Skeletal muscle tissue (tissue), 4 donors: Measurements from ENCODE around the gene C20orf144. TPM values are rescaled to one million over a fixed set of nuclear protein-coding genes. Genes with fewer than 3 reads are reported as not detected.

ENCODE experiments used
- H3K27ac ChIP-seq: one replicate; pipeline ENCODE4 v1.7.0; 2013; ENCODE audit warnings: mild to moderate bottlenecking, low read depth, low read length, inconsistent platforms
- H3K27me3 ChIP-seq, 3 donors: one replicate each; pipeline ENCODE4 v1.7.0; 2013; ENCODE audit warnings: low read length in 3 of 3; ENCODE audit not compliant: control insufficient read depth in 3 of 3, insufficient read depth in 3 of 3
- H3K36me3 ChIP-seq, 3 donors: one replicate each; pipeline ENCODE4 v1.7.0; 2013; ENCODE audit warnings: low read length in 3 of 3; ENCODE audit not compliant: control insufficient read depth in 3 of 3, insufficient read depth in 3 of 3
- H3K4me1 ChIP-seq, 3 donors: one replicate each; pipeline ENCODE4 v1.7.0; 2013; ENCODE audit warnings: low read length in 3 of 3, mild to moderate bottlenecking in 3 of 3; ENCODE audit not compliant: control insufficient read depth in 3 of 3, insufficient read depth in 3 of 3
- H3K4me3 ChIP-seq, 3 donors: one replicate each; pipeline ENCODE4 v1.7.0; 2013; ENCODE audit warnings: low read length in 3 of 3
- H3K9ac ChIP-seq, 3 donors: one replicate each; pipeline ENCODE4 v1.7.0; 2013; ENCODE audit warnings: low read length in 3 of 3, mild to moderate bottlenecking in 3 of 3, moderate library complexity in 2 of 3, low read depth in 1 of 3
- H3K9me3 ChIP-seq, 3 donors: one replicate each; pipeline ENCODE4 v1.7.0; 2013; ENCODE audit warnings: low read length in 3 of 3; ENCODE audit not compliant: control insufficient read depth in 3 of 3
- total RNA-seq: library from RNA; depleted of rRNA; stranded (reverse); fragments of >200 nt; gene quantifications from one replicate; pipeline ENCODE4 v1.2.3, GENCODE V29; 2014
- donor health status: Osteomylitis.

The C20orf144 gene
- total RNA-seq, 1 donor from 2014 or later, result not detected

DNA sequence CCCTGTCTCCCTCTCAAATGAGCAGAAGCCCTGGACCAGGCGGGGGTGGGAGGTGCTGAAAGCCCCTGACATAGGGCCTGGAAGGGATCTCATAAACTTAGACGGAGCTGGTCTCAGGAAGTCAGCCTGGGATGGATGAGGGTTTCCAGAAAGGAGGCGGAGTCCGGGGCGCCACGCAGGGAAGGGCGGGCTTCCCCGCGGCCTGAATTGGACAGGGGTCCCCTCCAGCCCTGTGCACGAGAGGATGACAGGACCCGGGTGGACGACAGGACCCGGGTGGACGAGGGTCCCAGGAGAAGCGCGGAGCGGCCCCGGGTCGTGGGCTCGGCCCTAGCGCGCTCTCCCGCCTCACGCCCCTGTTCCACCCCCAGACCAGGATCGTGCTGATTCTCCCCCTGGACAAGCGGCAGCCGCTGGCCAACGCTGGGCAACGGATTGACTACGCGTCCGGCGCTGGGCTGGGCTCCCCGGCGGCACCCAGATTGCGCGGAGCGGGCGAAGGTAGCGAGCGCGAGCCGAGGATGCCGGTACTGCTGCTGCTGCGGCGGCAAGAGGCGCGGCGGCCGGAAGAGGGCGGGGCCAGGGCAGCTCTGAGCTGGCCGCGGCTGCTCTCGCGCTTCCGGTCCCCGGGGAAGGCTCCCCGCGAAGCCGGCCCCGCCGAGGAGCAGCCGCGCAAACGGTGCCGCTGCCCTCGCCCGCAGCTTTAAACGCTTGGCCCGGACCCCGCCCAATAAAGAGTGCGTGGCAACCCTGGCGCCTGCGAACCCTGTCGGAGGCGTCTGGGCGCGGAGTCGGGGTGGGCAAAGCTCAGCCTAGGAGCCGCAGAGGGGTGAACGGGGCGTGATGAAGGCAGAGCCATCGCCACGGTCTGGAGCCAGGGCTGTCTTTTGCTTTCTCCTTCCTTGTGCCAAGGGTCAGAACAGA lies 1.3 kb downstream of the C20orf144 start:
- no peaks in the 10 kb centered on the region for H3K9me3 ChIP-seq
- H3K4me1 ChIP-seq, result peaks cover 37 to 48% (median 40%) of the 10 kb centered on the region in 3 donors
- peak overlapping the region; percentile 75 to 81 (median 77) for H3K4me3 ChIP-seq
- peaks cover 21 to 24% (median 23%) of the 10 kb centered on the region in 3 donors for H3K36me3 ChIP-seq
- H3K27ac ChIP-seq, result peak overlapping the region; percentile 58
- H3K27me3 ChIP-seq, result no peaks in the 10 kb centered on the region
- H3K9ac ChIP-seq, result peak overlapping the region; percentile 71 to 89 (median 76)

DNA sequence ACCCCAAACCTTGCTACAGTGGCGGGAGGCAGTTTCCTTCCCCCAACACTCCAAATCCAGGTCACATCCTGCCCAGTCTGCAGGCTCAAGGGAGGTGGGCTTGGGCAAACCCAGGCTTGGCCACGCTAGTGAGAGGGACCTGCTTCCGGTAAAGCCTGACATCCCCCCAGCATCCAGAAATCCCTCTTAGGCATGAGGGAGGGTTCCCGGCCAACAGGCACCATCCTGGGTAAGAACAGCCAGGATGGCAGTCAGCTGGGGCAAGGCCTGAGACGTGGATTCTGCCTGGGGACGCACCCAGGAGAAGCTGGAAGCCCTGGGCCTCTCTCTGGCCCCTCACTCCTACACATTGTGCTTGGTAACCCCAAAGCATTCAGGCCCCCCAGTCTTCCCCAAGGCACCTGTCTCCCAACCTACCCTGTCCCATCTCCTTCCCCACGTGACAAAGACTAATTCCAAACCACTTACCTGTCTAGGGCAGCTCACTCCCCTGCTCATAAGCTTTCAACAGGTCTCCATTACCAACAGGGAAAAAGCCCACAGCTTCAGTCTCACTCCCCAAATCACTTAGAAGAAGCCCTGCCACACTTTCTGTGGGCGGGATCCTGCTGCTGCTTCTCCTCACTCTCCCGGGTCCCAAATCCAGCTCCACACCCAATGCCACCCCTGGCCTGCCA lies 2.1 kb downstream of the C20orf144 start:
- H3K4me3 ChIP-seq, result peak overlapping the region; percentile 75 to 81 (median 77)
- no peaks in the 10 kb centered on the region for H3K9me3 ChIP-seq
- peak overlapping the region; percentile 58 for H3K27ac ChIP-seq
- H3K36me3 ChIP-seq, result peaks cover 21 to 26% (median 24%) of the 10 kb centered on the region in 3 donors
- no peaks in the 10 kb centered on the region for H3K27me3 ChIP-seq
- H3K9ac ChIP-seq, result peak overlapping the region; percentile 71 to 89 (median 76)
- H3K4me1 ChIP-seq, result peaks cover 38 to 49% (median 40%) of the 10 kb centered on the region in 3 donors

DNA sequence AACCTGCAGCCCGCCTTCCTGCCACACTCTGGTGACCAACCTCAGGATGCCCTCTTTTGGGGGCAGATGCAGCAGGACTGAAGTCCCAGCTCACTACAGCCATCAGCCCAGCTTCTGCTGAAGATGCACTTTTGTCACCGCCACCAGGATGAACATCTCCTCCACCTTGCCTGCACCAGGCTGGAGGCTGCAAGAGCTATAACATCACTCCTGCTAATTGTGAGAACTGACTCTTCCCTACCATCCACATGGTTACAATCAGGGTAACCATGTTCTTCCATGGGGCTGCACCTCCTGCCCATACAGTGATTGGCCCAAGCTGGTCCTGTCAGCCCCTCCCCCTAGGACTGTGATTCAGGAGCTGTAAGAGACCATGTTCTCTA lies 2.6 kb downstream of the C20orf144 start:
- H3K4me1 ChIP-seq, result peaks cover 38 to 49% (median 40%) of the 10 kb centered on the region in 3 donors

DNA sequence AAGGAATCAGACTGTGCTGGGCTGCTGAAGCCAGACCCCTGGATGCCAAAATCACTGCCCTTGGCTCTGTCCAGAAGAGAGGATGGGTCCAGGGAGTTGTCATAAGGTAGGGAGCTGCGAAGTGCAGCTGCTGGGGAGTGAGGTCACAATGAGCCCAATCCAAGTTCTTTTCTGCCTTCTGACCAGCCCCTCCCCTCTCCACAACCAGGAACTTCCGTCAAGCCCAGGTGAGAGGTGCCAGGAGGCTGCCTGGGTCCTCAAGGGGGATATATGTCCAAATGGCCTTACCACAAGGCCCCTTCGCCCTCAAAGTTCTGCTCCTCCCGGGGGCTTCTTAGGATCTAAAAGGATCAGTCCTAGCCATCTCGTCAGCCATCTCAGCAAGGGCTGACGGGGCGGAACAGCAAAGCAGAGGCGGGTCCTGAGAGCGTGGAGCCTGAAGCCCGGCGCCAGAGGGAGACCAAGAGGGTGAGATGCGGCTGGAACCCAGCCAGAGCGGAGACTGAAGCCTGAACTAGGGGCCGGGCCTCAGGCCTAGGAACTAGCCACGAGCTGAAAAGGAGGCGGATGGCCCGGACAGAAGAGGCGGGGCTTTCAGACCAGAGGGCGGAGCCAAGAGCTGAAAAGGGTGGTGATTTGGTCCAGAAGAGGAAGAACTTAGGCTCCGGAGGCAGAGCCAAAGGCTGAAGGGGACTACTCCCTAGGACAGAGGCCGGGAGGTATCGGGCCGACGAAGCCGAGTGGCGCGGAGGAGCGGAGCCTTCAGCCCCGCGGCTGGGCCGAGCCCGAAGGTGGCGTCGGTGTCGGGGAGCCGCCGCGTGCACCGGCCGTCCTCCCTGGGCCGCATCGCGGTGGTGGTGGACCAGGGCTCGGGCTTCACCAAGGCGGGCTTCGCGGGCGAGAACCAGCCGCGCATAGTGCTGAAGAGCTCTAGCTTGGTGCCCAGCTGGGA lies 4.4 kb downstream of the C20orf144 start, which contains the start of gene ACTL10:
TSS of gene ACTL10 (plus strand) at position 651 of the 952 bp plus-strand sequence. CDS start 555 bp downstream, outside the sequence.
- Histone ChIP-seq H3K4me1 (peaks cover 38 to 56% (median 44%) of the 10 kb centered on the region in 3 donors), H3K36me3 (peaks cover 22 to 29% (median 25%) of the 10 kb centered on the region in 3 donors), H3K27me3 (no peaks in the 10 kb centered on the region), H3K9ac (peak within 1 kb of the TSS; percentile 61 to 71 (median 62)), H3K27ac (peak within 1 kb of the TSS; percentile 58), H3K4me3 (peak within 1 kb of the TSS; percentile 68 to 75 (median 73)), H3K9me3 (no peaks in the 10 kb centered on the region)

More for the DNA sequence above, 2.6 kb downstream of the C20orf144 start:
- peaks cover 22 to 25% (median 24%) of the 10 kb centered on the region in 3 donors for H3K36me3 ChIP-seq
- H3K9ac ChIP-seq, result peak overlapping the region in 1 of 3 donors; percentile 71
- H3K4me3 ChIP-seq, result no peak overlapping the region
- H3K27ac ChIP-seq, result no peak overlapping the region
- no peaks in the 10 kb centered on the region for H3K9me3 ChIP-seq
- no peaks in the 10 kb centered on the region for H3K27me3 ChIP-seq

DNA sequence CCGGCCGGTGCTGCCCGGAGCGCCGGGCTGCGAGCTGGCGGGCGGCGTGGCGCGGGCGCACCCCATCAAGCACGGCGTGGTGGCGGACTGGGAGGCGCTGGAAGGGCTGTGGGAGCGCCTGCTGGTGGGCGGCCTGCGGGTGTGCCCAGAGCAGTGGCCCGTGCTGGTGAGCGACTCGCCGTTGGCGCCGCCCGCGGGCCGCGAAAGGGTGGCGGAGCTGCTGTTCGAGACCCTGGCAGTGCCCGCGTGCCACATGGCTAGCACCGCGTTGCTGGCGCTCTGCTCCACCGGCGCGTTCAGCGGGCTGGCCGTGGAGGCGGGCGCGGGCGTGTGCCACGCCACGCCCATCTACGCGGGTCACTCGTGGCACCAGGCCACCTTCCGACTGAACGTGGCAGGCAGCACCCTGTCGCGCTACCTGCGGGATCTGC lies 5.1 kb downstream of the C20orf144 start:
- H3K27me3 ChIP-seq, result no peaks in the 10 kb centered on the region
- H3K27ac ChIP-seq, result peak overlapping the region; percentile 58
- peaks cover 38 to 60% (median 48%) of the 10 kb centered on the region in 3 donors for H3K4me1 ChIP-seq
- H3K9ac ChIP-seq, result peak overlapping the region; percentile 61 to 71 (median 62)
- H3K36me3 ChIP-seq, result peaks cover 27 to 33% (median 28%) of the 10 kb centered on the region in 3 donors
- no peaks in the 10 kb centered on the region for H3K9me3 ChIP-seq
- peak overlapping the region; percentile 68 to 75 (median 73) for H3K4me3 ChIP-seq

DNA sequence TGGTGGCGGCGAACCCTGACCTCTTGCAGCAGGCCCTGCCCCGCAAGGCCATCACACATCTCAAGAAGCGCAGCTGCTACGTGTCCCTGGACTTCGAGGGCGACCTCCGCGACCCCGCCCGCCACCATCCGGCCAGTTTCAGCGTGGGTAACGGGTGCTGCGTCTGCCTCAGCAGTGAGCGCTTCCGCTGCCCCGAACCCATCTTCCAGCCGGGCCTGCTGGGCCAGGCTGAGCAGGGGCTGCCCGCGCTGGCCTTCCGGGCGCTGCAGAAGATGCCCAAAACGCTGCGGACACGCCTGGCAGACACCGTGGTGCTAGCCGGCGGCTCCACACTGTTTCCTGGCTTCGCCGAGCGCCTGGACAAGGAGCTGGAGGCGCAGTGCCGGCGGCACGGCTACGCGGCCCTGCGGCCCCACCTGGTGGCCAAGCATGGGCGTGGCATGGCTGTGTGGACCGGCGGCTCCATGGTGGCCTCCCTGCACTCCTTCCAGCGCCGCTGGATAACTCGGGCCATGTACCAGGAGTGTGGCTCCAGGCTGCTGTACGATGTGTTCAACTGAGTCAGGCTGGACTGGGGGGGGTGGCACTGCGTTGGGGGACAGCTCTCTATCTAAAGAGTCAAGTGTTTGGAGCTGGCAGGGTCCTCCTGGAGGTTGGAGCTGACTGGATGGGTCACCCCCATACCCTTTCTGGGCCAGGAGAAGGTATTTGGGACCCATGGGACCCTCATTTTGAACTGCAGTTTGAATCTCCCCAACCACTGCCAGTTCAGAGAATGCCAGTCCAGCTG lies 5.7 kb downstream of the C20orf144 start:
- Histone ChIP-seq H3K36me3 (peaks cover 27 to 33% (median 28%) of the 10 kb centered on the region in 3 donors), H3K4me3 (peak overlapping the region; percentile 63 to 75 (median 73)), H3K9ac (peak overlapping the region; percentile 40 to 71 (median 62)), H3K9me3 (no peaks in the 10 kb centered on the region), H3K27me3 (no peaks in the 10 kb centered on the region), H3K27ac (peak overlapping the region; percentile 58), H3K4me1 (peaks cover 38 to 63% (median 52%) of the 10 kb centered on the region in 3 donors)

DNA sequence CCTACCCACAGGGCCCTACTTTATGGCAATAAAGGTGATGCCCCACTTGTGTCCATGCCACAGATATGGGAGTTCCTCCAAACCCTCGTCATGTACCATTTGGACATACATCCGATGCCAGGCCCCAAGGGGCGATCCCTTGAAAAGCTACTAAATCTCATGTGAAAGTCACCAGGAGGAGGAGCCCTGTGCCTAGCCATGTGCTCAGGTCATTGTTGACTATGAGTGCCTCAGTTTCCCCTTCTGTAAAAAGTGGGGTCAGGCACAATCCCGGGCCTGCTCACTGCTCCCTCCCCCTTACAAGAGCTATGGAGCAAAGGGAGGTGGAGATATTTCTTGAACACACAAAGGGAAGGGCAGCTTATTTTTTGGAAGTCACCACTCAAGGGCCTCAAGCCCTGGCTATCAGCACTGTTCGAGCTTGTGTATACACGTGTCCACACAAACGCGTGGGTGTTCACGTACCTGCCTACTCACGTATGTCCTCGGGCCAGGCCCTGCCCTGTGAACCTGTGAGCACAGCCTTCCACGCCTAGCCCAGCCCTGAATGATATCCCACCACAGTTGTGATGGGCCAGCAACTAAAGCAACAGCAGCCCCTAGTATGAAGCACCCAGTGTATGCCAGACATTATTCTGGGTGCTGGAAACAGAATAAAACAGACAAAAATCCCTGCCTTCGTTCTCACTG lies 6.5 kb downstream of the C20orf144 start:
- Histone ChIP-seq H3K27ac (no peak overlapping the region), H3K36me3 (peaks cover 27 to 33% (median 28%) of the 10 kb centered on the region in 3 donors), H3K4me3 (peak overlapping the region in 1 of 3 donors; percentile 63), H3K27me3 (no peaks in the 10 kb centered on the region), H3K9me3 (no peaks in the 10 kb centered on the region), H3K4me1 (peaks cover 42 to 64% (median 54%) of the 10 kb centered on the region in 3 donors), H3K9ac (peak overlapping the region in 2 of 3 donors; percentile 40 to 57)

DNA sequence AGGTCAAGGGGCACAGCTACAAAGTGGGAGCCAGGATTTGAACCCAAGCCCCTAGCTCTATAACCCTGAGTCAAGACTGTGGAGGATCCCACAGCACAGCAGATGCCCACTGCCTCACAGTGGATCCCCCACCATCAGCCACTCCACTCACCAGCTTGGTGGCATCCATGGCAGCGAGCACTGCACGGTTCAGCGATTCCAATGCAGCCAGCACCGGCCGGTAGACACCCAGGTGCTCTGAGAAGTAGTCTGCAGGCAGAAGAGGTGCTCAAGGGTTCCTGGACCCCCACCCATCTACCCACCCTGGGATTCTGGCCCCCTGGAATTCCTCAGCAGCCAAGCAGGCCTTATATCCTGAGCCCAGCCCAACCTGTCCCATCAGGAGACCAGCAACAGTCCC lies 7.1 kb downstream of the C20orf144 start:
- no peak overlapping the region for H3K4me3 ChIP-seq
- H3K4me1 ChIP-seq, result peaks cover 38 to 61% (median 49%) of the 10 kb centered on the region in 3 donors
- H3K9me3 ChIP-seq, result no peaks in the 10 kb centered on the region
- no peaks in the 10 kb centered on the region for H3K27me3 ChIP-seq
- no peak overlapping the region for H3K27ac ChIP-seq
- H3K36me3 ChIP-seq, result peaks cover 27 to 33% (median 28%) of the 10 kb centered on the region in 3 donors
- H3K9ac ChIP-seq, result no peak overlapping the region
